Inflammatory macrophage treated with lipopolysaccharide for 4 hours (primary cell): ENCODE results near the gene ASXL1.
A peak's percentile ranks its signal among the peaks of the same experiment; 100 is the strongest.
"Not testable (repeated sequence)": the region's sequence is repeated elsewhere in the genome, so short reads cannot be mapped to it uniquely, and the experiment has no call there.

Experiments
- DNase-seq: peaks from one replicate; pipeline ENCODE4 v3.0.0-alpha.2; 2020

ASXL1 gene

GRCh38 chr20:32337937-32338661 lies 20.0 kb upstream of the ASXL1 start:
- DNase-seq, result no peak

GRCh38 chr20:32338665-32339064 lies 19.5 kb upstream of the ASXL1 start:
- DNase-seq, result peak; percentile 38

- no peak for DNase-seq
Measured at GRCh38 chr20:32339116-32339515, 19.0 kb upstream of the ASXL1 start.

GRCh38 chr20:32341053-32341452 lies 17.1 kb upstream of the ASXL1 start:
- DNase-seq, result peak; percentile 96

GRCh38 chr20:32343439-32343838 lies 14.7 kb upstream of the ASXL1 start:
- DNase-seq, result peak; percentile 81

GRCh38 chr20:32344835-32345506 lies 13.2 kb upstream of the ASXL1 start:
- DNase-seq, result no peak

- DNase-seq, result no peak
Measured at GRCh38 chr20:32348207-32348606, 9.9 kb upstream of the ASXL1 start.

- no peak for DNase-seq
Measured at GRCh38 chr20:32350421-32350820, 7.7 kb upstream of the ASXL1 start.

GRCh38 chr20:32352121-32352720 lies 5.9 kb upstream of the ASXL1 start:
- DNase-seq, result peak; percentile 69

- no peak for DNase-seq
Measured at GRCh38 chr20:32353848-32354496, 4.2 kb upstream of the ASXL1 start.

GRCh38 chr20:32354592-32355416 lies 3.3 kb upstream of the ASXL1 start:
- DNase-seq, result peak; percentile 36

- DNase-seq, result no peak
Measured at GRCh38 chr20:32355417-32355841, 2.7 kb upstream of the ASXL1 start.

- DNase-seq, result not testable (repeated sequence)
Measured at GRCh38 chr20:32355907-32356621, 2.1 kb upstream of the ASXL1 start.

GRCh38 chr20:32356622-32357374 lies 1.3 kb upstream of the ASXL1 start:
- DNase-seq, result peak; percentile 27

- peak; percentile 34 for DNase-seq
Measured at GRCh38 chr20:32357375-32357868, 709 bp upstream of the ASXL1 start.

GRCh38 chr20:32358632-32358882 lies 426 bp downstream of the ASXL1 start:
- DNase-seq, result no peak

- peak; percentile 51 for DNase-seq
Measured at GRCh38 chr20:32358883-32359632, 927 bp downstream of the ASXL1 start.

GRCh38 chr20:32359633-32360332 lies 1.7 kb downstream of the ASXL1 start:
- no peak for DNase-seq

- DNase-seq, result no peak
Measured at GRCh38 chr20:32360333-32360634, 2.2 kb downstream of the ASXL1 start.

- no peak for DNase-seq
Measured at GRCh38 chr20:32362901-32363364, 4.8 kb downstream of the ASXL1 start.
